Caco-2 (cell line): ENCODE measurements around the gene ULK1. TPM values are rescaled to one million over a fixed set of nuclear protein-coding genes. Genes with fewer than 3 reads are reported as not detected.
A peak's percentile ranks its signal among the peaks of the same experiment; 100 is the strongest.

Source experiments
- BruUV-seq: library from RNA; stranded (reverse); fragments of 400-500 nt; replicated peaks from 2 replicates; lab custom pipeline; 2021; lab: Mats Ljungman, UMichigan
- CTCF ChIA-PET: fragments of 300-600 bp; sonication (Branson Sonifier 250); formaldehyde crosslinking; loops from one replicate; lab custom pipeline; 2022; ENCODE audit warnings: antibody characterized with exemption; lab: Charles Lee
- POLR2A ChIA-PET: fragments of 300-600 bp; sonication (Branson Sonifier 250); formaldehyde crosslinking; loops from one replicate; lab custom pipeline; 2022; ENCODE audit warnings: antibody characterized with exemption; lab: Charles Lee
- DNase-seq, 2 experiments: peaks; one replicate each; pipeline versions ENCODE4 v3.0.0 to v3.0.0-alpha.2; 2020 to 2022
- H3K27me3 ChIP-seq: replicated peaks from 2 replicates; pipeline ENCODE4 v1.6.0; 2011; ENCODE audit warnings: low read length; ENCODE audit not compliant: control insufficient read depth, insufficient read depth
- H3K36me3 ChIP-seq: 2 replicates; pipeline ENCODE4 v1.5.1; 2011; ENCODE audit warnings: low read length; ENCODE audit not compliant: control insufficient read depth, insufficient read depth
- H3K4me1 ChIP-seq: fragments of 250-450 bp; sonication (Bioruptor Pico); 2 replicates; pipeline ENCODE4 v1.5.1; 2020; ENCODE audit warnings: mild to moderate bottlenecking
- H3K4me3 ChIP-seq: 2 replicates; pipeline ENCODE4 v1.5.1; 2011; ENCODE audit warnings: low read depth, mild to moderate bottlenecking, control low read depth, low read length
- H3K9me3 ChIP-seq: fragments of 250-450 bp; sonication (Bioruptor Pico); 2 replicates; pipeline ENCODE4 v1.5.1; 2020; ENCODE audit warnings: mild to moderate bottlenecking, moderate library complexity
- H3K27ac Mint-ChIP-seq: one replicate; pipeline ENCODE4 v1.8.0; 2022; ENCODE audit warnings: mixed read lengths; ENCODE audit not compliant: unreplicated experiment
- H3K27me3 Mint-ChIP-seq: one replicate; pipeline ENCODE4 v1.8.0; 2022; ENCODE audit warnings: mixed read lengths; ENCODE audit not compliant: insufficient read depth, unreplicated experiment
- H3K36me3 Mint-ChIP-seq: one replicate; pipeline ENCODE4 v1.8.0; 2022; ENCODE audit warnings: mild to moderate bottlenecking, mixed read lengths; ENCODE audit not compliant: insufficient read depth, unreplicated experiment
- H3K4me1 Mint-ChIP-seq: one replicate; pipeline ENCODE4 v1.8.0; 2022; ENCODE audit warnings: low read depth, mixed read lengths; ENCODE audit not compliant: unreplicated experiment
- H3K4me3 Mint-ChIP-seq: one replicate; pipeline ENCODE4 v1.8.0; 2022; ENCODE audit warnings: mild to moderate bottlenecking, moderate library complexity, mixed read lengths; ENCODE audit not compliant: unreplicated experiment
- H3K9me3 Mint-ChIP-seq: one replicate; pipeline ENCODE4 v1.8.0; 2022; ENCODE audit warnings: mixed read lengths; ENCODE audit not compliant: unreplicated experiment
- CTCF ChIP-seq, 2 experiments: fragments of 200-600 bp in 1 of 2; IDR thresholded peaks; 1 replicate in 1 of 2; 2 replicates in 1 of 2; pipeline versions ENCODE4 v1.5.1 to v1.8.0; 2011 to 2022; ENCODE audit warnings: antibody characterized with exemption in 1 of 2, control low read depth in 1 of 2, inconsistent platforms in 1 of 2, low read depth in 1 of 2, low read length in 1 of 2, mild to moderate bottlenecking in 1 of 2, moderate library complexity in 1 of 2; ENCODE audit not compliant: insufficient read depth in 1 of 2, severe bottlenecking in 1 of 2, unreplicated experiment in 1 of 2
- intact Hi-C: fragments of 100-400 bp; cut with micrococcal nuclease; formaldehyde crosslinking; loops from one replicate; pipeline ENCODE4 v1.10.0; 2022; ENCODE audit not compliant: unreplicated experiment
- total RNA-seq: library from RNA; stranded (reverse); gene quantifications from 2 replicates; pipeline ENCODE4 v1.2.3, GENCODE V29; 2022

The ULK1 gene
- total RNA-seq, 1 experiment from 2014 or later, result 61.1 TPM

DNA sequence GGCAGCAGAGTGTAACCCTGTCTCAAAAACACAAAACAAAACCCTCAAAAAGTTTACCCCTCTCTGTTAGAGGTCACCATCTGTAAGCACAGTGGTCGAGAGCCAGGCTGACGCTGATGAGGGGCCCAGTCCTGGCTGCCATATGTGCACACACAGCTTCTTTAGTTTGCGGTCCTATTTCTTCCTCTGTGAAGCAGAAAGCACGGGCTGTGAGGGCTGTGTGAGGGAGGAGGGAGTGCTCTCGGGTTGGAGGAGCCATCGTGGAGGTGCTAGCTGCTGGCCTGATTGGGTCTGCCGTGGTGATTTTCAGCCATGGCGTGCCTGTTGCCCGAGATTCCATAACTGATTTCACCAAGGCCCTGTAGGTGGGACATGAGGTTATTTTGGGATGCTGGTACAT is 3.5 kb downstream of the ULK1 start:
- H3K9me3 Mint-ChIP-seq, result no peaks in the 10 kb centered on the region
- intact Hi-C loops, result loop anchor here (5.0 kb wide), 1 partner anchor 61 kb away; no protein-coding TSS in a partner anchor
- no peak for DNase-seq
- no TSS peak for BruUV-seq
- H3K27ac Mint-ChIP-seq, result no peak overlapping the region
- ChIA-PET CTCF (no interaction called here), POLR2A (no interaction called here)
- peaks cover 3% of the 10 kb centered on the region for H3K4me1 Mint-ChIP-seq
- no peak for TF ChIP-seq CTCF (IDR thresholded peaks at IDR 0.05; ENCODE audit: insufficient read depth in 1 of 2, low read depth in 1 of 2, low read length in 1 of 2, severe bottlenecking in 1 of 2, unreplicated experiment in 1 of 2)
- Histone ChIP-seq H3K4me3 (no peak overlapping the region), H3K9me3 (no peaks in the 10 kb centered on the region), H3K4me1 (peaks cover 5% of the 10 kb centered on the region; the same call in 1 of the 2 replicates), H3K27me3 (no peaks in the 10 kb centered on the region), H3K36me3 (no peaks in the 10 kb centered on the region; the same call in 1 of the 2 replicates)
- no peak overlapping the region for H3K4me3 Mint-ChIP-seq
- H3K36me3 Mint-ChIP-seq, result peaks cover 37% of the 10 kb centered on the region
- H3K27me3 Mint-ChIP-seq, result no peaks in the 10 kb centered on the region

- no TSS peak for BruUV-seq
- H3K36me3 Mint-ChIP-seq, result peaks cover 45% of the 10 kb centered on the region
- H3K9me3 Mint-ChIP-seq, result no peaks in the 10 kb centered on the region
- H3K4me3 Mint-ChIP-seq, result no peak overlapping the region
- H3K4me1 Mint-ChIP-seq, result no peaks in the 10 kb centered on the region
- Histone ChIP-seq H3K36me3 (no peaks in the 10 kb centered on the region; the same call in 1 of the 2 replicates), H3K27me3 (no peaks in the 10 kb centered on the region), H3K9me3 (no peaks in the 10 kb centered on the region), H3K4me1 (peaks cover 5% of the 10 kb centered on the region; the same call in 1 of the 2 replicates), H3K4me3 (no peak overlapping the region)
- POLR2A ChIA-PET, result no interaction called here
- H3K27me3 Mint-ChIP-seq, result no peaks in the 10 kb centered on the region
- intact Hi-C loops, result no loop called here
- DNase-seq, result peak in 1 of 2 experiments; percentile 26
- TF ChIP-seq CTCF (IDR thresholded peaks at IDR 0.05; ENCODE audit: insufficient read depth in 1 of 2, low read depth in 1 of 2, low read length in 1 of 2, severe bottlenecking in 1 of 2, unreplicated experiment in 1 of 2), result no peak
- CTCF ChIA-PET, result no interaction called here
- H3K27ac Mint-ChIP-seq, result no peak overlapping the region
Measured at GRCh38 chr12:131900397-131900796, 6.0 kb downstream of the ULK1 start.

GRCh38 chr12:131901431-131902331 is 7.3 kb downstream of the ULK1 start:
- peaks cover 2% of the 10 kb centered on the region; the same call in 1 of the 2 replicates for H3K4me1 ChIP-seq
- H3K9me3 Mint-ChIP-seq, result no peaks in the 10 kb centered on the region
- H3K9me3 ChIP-seq, result no peaks in the 10 kb centered on the region
- no peak overlapping the region for H3K4me3 ChIP-seq
- TF ChIP-seq CTCF (IDR thresholded peaks at IDR 0.05; ENCODE audit: insufficient read depth in 1 of 2, low read depth in 1 of 2, low read length in 1 of 2, severe bottlenecking in 1 of 2, unreplicated experiment in 1 of 2), result no peak
- no peaks in the 10 kb centered on the region for H3K27me3 ChIP-seq
- H3K36me3 ChIP-seq, result no peaks in the 10 kb centered on the region; the same call in 1 of the 2 replicates
- H3K27ac Mint-ChIP-seq, result no peak overlapping the region
- intact Hi-C loops, result no loop called here
- BruUV-seq, result no TSS peak
- no peaks in the 10 kb centered on the region for H3K27me3 Mint-ChIP-seq
- ChIA-PET CTCF (no interaction called here), POLR2A (interaction anchor here (0.7 kb wide), 1 partner anchor 59 kb away, joined by 4 read pairs; no protein-coding TSS in a partner anchor)
- no peak overlapping the region for H3K4me3 Mint-ChIP-seq
- DNase-seq, result no peak
- peaks cover 36% of the 10 kb centered on the region for H3K36me3 Mint-ChIP-seq
- no peaks in the 10 kb centered on the region for H3K4me1 Mint-ChIP-seq
